Progenitor cell of endocrine pancreas (in vitro differentiated cells): Measurements from ENCODE around the gene KCNQ1OT1. TPM values are rescaled to one million over a fixed set of nuclear protein-coding genes. Genes with fewer than 3 reads are reported as not detected.

Experiments
- DNase-seq: peaks from one replicate; pipeline ENCODE4 v3.0.0; 2021; ENCODE audit warnings: low spot score; ENCODE audit not compliant: unreplicated experiment
- H3K27ac Mint-ChIP-seq: 2 replicates; pipeline ENCODE4 v1.8.0; 2021; ENCODE audit warnings: mild to moderate bottlenecking, moderate library complexity, mixed read lengths
- H3K27me3 Mint-ChIP-seq: 2 replicates; pipeline ENCODE4 v1.8.0; 2021; ENCODE audit warnings: mixed read lengths
- H3K36me3 Mint-ChIP-seq: 2 replicates; pipeline ENCODE4 v1.8.0; 2022; ENCODE audit warnings: mixed read lengths; ENCODE audit not compliant: insufficient read depth
- H3K4me1 Mint-ChIP-seq: 2 replicates; pipeline ENCODE4 v1.8.0; 2021; ENCODE audit warnings: low read depth, mixed read lengths
- H3K4me3 Mint-ChIP-seq: 2 replicates; pipeline ENCODE4 v1.8.0; 2021; ENCODE audit warnings: low read depth, mild to moderate bottlenecking, moderate library complexity, mixed read lengths
- H3K9me3 Mint-ChIP-seq: 2 replicates; pipeline ENCODE4 v1.8.0; 2021; ENCODE audit warnings: low read depth, mixed read lengths
- total RNA-seq: library from RNA; stranded (reverse); gene quantifications from 2 replicates; pipeline ENCODE4 v1.2.1, GENCODE V29; 2021
- TF ChIP-seq, protein P1 (sequence below): fragments of 200-600 bp; sonication (generic); IDR thresholded peaks from one replicate; pipeline ENCODE4 v1.5.0; 2021; ENCODE audit warnings: antibody characterized with exemption, mild to moderate bottlenecking; ENCODE audit not compliant: unreplicated experiment

KCNQ1OT1 gene
- total RNA-seq, 1 donor from 2014 or later: 18.0 TPM

DNA sequence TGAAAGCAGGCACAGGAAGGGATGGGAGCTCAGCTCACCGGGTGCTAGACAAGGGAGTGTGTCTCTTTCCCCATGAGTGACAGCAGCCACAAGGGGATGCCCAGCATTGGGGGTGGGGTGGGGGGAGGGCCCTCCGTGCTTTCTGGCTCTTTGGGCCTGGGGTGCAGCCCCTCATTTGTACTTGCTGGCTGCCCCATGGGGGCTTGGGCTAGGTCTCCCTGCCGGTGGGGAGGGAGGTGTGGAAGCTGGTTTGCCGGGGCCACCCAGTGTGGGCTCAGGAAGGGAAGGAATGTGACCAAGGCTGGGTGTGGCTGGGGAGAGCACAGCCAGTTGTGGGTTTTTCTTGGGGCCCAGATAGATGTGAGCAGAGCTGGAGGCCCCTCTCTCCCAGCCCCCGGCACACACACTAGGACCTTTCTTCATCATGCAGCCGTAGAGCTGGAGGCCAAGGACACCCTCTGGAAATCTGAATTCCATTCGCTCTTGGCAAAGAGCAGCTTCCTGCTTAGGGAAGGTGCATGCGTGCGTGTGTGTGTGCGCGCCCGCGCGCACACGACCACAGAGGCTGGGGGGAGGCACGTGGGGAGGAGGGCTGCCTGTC, 25.8 kb downstream of the KCNQ1OT1 start:
- no peak for DNase-seq
- Mint-ChIP-seq H3K4me3 (no peak overlapping the region), H3K27ac (peak overlapping the region; percentile 56)

DNA sequence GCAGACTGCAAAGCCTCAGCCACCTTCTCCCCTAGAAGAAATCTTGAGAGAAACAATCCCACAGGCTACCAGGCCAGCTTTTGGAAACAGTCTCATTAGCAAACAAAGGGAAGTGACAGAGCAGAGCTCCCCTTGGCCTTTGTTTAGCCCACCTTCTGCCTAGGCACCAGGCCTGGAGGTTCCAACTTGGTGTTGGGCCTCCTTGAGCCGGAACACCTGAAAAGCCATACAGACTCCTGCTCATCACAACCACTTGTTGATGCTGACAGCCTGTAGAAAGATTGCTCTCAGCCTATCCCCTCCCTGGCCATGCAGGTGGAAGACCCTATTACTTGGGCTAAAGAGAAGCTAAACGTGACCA, 26.6 kb downstream of the KCNQ1OT1 start:
- TF ChIP-seq, protein P1, sequence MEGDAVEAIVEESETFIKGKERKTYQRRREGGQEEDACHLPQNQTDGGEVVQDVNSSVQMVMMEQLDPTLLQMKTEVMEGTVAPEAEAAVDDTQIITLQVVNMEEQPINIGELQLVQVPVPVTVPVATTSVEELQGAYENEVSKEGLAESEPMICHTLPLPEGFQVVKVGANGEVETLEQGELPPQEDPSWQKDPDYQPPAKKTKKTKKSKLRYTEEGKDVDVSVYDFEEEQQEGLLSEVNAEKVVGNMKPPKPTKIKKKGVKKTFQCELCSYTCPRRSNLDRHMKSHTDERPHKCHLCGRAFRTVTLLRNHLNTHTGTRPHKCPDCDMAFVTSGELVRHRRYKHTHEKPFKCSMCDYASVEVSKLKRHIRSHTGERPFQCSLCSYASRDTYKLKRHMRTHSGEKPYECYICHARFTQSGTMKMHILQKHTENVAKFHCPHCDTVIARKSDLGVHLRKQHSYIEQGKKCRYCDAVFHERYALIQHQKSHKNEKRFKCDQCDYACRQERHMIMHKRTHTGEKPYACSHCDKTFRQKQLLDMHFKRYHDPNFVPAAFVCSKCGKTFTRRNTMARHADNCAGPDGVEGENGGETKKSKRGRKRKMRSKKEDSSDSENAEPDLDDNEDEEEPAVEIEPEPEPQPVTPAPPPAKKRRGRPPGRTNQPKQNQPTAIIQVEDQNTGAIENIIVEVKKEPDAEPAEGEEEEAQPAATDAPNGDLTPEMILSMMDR: no peak
- H3K36me3 Mint-ChIP-seq: peaks cover 10% of the 10 kb centered on the region
- no peaks in the 10 kb centered on the region for H3K9me3 Mint-ChIP-seq
- no peak for DNase-seq
- no peaks in the 10 kb centered on the region for H3K27me3 Mint-ChIP-seq
- H3K4me1 Mint-ChIP-seq: peaks cover 52% of the 10 kb centered on the region
- H3K4me3 Mint-ChIP-seq: no peak overlapping the region
- no peak overlapping the region for H3K27ac Mint-ChIP-seq

More for the DNA sequence above, 25.8 kb downstream of the KCNQ1OT1 start:
- Mint-ChIP-seq H3K36me3 (peaks cover 7% of the 10 kb centered on the region), H3K27me3 (no peaks in the 10 kb centered on the region), H3K4me1 (peaks cover 48% of the 10 kb centered on the region), H3K9me3 (no peaks in the 10 kb centered on the region)
- TF ChIP-seq, protein P1: no peak

DNA sequence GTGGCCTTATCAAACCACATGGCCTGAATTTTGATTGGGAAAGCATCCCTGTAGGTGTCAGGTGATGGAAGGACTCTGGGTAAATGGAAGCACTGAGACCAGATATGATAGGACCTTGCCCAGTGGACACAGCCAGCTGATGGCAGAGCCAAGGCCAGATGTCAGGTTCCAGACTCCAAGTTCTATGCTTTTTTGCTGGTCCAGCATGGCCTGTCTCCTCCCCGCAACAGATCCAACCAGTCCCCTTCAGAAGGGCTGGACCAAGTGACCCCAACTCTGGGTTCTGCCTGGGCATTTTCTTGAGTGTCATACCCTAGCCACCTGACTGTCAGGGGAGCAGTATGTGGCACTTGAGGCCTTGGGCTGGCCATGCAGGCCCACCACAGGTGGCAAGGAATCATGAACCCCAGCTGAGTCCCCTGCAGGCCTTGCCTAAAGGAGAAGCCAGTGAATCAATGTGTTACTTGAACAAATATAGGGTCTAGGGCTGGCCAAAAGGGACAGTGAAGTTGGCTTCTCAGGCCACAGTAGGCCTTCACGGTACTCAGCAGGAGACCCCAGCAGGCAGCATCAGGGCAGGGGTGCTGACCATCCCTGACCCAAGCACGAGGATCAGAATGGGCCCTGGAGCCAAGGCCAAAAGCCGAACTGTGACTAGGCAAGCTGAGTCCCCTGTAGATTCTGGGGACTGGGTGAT, 27.1 kb downstream of the KCNQ1OT1 start:
- H3K36me3 Mint-ChIP-seq: peaks cover 10% of the 10 kb centered on the region
- no peaks in the 10 kb centered on the region for H3K9me3 Mint-ChIP-seq
- peak; percentile 5 for DNase-seq
- TF ChIP-seq, protein P1: no peak
- H3K4me1 Mint-ChIP-seq: peaks cover 49% of the 10 kb centered on the region
- no peak overlapping the region for H3K4me3 Mint-ChIP-seq
- no peaks in the 10 kb centered on the region for H3K27me3 Mint-ChIP-seq
- no peak overlapping the region for H3K27ac Mint-ChIP-seq

DNA sequence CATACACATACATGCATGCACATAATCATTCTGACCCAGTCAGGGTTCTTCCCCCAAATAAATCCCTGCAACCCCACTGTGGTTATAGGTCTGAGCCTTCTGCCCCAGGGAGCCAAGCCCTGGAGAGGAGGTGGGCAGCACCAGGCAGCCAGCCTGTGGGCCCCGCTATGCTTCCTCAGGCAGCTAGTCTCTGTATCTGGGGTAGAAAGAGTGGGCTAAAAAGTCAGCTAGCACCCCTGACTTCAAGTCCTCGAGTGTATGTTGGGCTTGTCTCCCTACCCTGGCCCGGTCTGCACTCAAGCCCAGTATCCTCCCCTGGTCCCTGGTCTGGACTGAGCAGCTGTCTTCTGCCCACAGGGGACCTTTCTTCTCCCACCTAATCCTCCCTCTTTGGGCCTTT, 28.0 kb downstream of the KCNQ1OT1 start:
- TF ChIP-seq, protein P1: no peak
- H3K27ac Mint-ChIP-seq: peak overlapping the region; percentile 52
- no peak overlapping the region for H3K4me3 Mint-ChIP-seq
- peaks cover 46% of the 10 kb centered on the region for H3K4me1 Mint-ChIP-seq
- H3K27me3 Mint-ChIP-seq: no peaks in the 10 kb centered on the region
- H3K9me3 Mint-ChIP-seq: no peaks in the 10 kb centered on the region
- peaks cover 10% of the 10 kb centered on the region for H3K36me3 Mint-ChIP-seq
- peak; percentile 4 for DNase-seq

DNA sequence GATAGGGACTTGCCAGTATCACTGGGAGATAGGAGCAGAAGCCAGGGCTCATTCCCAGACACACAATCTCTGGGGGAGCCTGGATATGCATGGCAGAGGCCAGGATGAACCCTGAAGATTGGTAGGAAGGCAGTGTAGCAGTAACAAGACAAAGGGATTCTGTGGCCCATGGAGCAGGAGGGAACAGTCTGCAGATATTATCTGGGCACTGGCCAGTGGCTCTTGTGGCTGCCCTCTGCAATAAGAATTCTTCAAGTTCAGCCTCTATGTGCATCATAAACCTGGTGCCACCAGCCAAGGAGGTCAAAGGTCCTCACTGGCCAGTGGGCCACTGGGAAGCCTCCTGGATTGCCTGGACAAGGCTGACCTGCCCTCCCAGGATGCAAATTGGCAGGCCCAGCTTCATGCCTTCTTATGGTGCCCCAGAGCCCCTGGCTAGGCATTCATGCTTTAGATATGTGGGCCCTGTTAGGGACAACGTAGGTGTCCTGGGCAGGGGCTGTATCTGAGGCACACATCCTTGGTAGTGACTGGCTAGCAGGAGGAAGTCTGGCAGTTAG, 29.2 kb downstream of the KCNQ1OT1 start:
- peaks cover 10% of the 10 kb centered on the region for H3K36me3 Mint-ChIP-seq
- no peak overlapping the region for H3K27ac Mint-ChIP-seq
- H3K9me3 Mint-ChIP-seq: no peaks in the 10 kb centered on the region
- no peaks in the 10 kb centered on the region for H3K27me3 Mint-ChIP-seq
- no peak overlapping the region for H3K4me3 Mint-ChIP-seq
- peaks cover 39% of the 10 kb centered on the region for H3K4me1 Mint-ChIP-seq
- TF ChIP-seq, protein P1: no peak
- no peak for DNase-seq
